Upper lobe of right lung (tissue), 1 donor: ENCODE results near the gene FOSL2. TPM values are rescaled to one million over a fixed set of nuclear protein-coding genes. Genes with fewer than 3 reads are reported as not detected.
A peak's percentile ranks its signal among the peaks of the same experiment; 100 is the strongest.

ENCODE experiments used
- ATAC-seq: fragments of 200-7000 bp; cut with Tn5 transposase; one replicate; pipeline ENCODE4 v1.9.1; 2020; ENCODE audit warnings: mild to moderate bottlenecking, moderate library complexity
- DNase-seq: peaks from one replicate; pipeline ENCODE4 v3.0.0-alpha.2; 2020
- H3K27ac ChIP-seq: fragments of 200-600 bp; one replicate; pipeline ENCODE4 v1.8.0; 2022
- H3K27me3 ChIP-seq: fragments of 200-600 bp; one replicate; pipeline ENCODE4 v1.8.0; 2022; ENCODE audit warnings: mild to moderate bottlenecking
- H3K36me3 ChIP-seq: fragments of 200-600 bp; one replicate; pipeline ENCODE4 v1.8.0; 2022
- H3K4me1 ChIP-seq: fragments of 200-600 bp; one replicate; pipeline ENCODE4 v1.8.0; 2022
- H3K4me3 ChIP-seq: fragments of 200-600 bp; one replicate; pipeline ENCODE4 v1.8.0; 2022; ENCODE audit warnings: mild to moderate bottlenecking
- H3K9me3 ChIP-seq: fragments of 200-600 bp; one replicate; pipeline ENCODE4 v1.8.0; 2022
- intact Hi-C: fragments of 100-400 bp; cut with DNase I; formaldehyde crosslinking; loops from one replicate; pipeline ENCODE4 v1.11.0; 2022
- total RNA-seq: library from RNA; stranded (reverse); fragmentation: NEBNext Ultra II Directional; extraction: Animal tissue kit (Norgen Biotek cat#: 25700); gene quantifications from one replicate; pipeline ENCODE4 v1.2.1, GENCODE V29; 2021
- TF ChIP-seq, protein P1 (sequence below): fragments of 200-600 bp; IDR thresholded peaks from one replicate; pipeline ENCODE4 v1.8.0; 2022; ENCODE audit warnings: antibody characterized with exemption
- donor health status: DM: no; HTN: yes; CAD: no; lungs with severe emphysema.

The FOSL2 gene
- total RNA-seq, 1 donor from 2014 or later, result 123 TPM

GRCh38 chr2:28393114-28393836 lies 617 bp downstream of the FOSL2 start:
- H3K27me3 ChIP-seq, result no peaks in the 10 kb centered on the region
- peaks cover 7% of the 10 kb centered on the region for H3K36me3 ChIP-seq
- intact Hi-C loops, result no loop called here
- H3K27ac ChIP-seq, result peak overlapping the region; percentile 99
- peak overlapping the region; percentile 95 for H3K4me3 ChIP-seq
- H3K4me1 ChIP-seq, result peaks cover 15% of the 10 kb centered on the region
- peak; percentile 87 for DNase-seq
- H3K9me3 ChIP-seq, result no peaks in the 10 kb centered on the region
- ATAC-seq, result peak; percentile 19
- TF ChIP-seq, protein P1, sequence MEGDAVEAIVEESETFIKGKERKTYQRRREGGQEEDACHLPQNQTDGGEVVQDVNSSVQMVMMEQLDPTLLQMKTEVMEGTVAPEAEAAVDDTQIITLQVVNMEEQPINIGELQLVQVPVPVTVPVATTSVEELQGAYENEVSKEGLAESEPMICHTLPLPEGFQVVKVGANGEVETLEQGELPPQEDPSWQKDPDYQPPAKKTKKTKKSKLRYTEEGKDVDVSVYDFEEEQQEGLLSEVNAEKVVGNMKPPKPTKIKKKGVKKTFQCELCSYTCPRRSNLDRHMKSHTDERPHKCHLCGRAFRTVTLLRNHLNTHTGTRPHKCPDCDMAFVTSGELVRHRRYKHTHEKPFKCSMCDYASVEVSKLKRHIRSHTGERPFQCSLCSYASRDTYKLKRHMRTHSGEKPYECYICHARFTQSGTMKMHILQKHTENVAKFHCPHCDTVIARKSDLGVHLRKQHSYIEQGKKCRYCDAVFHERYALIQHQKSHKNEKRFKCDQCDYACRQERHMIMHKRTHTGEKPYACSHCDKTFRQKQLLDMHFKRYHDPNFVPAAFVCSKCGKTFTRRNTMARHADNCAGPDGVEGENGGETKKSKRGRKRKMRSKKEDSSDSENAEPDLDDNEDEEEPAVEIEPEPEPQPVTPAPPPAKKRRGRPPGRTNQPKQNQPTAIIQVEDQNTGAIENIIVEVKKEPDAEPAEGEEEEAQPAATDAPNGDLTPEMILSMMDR, result no peak

DNA sequence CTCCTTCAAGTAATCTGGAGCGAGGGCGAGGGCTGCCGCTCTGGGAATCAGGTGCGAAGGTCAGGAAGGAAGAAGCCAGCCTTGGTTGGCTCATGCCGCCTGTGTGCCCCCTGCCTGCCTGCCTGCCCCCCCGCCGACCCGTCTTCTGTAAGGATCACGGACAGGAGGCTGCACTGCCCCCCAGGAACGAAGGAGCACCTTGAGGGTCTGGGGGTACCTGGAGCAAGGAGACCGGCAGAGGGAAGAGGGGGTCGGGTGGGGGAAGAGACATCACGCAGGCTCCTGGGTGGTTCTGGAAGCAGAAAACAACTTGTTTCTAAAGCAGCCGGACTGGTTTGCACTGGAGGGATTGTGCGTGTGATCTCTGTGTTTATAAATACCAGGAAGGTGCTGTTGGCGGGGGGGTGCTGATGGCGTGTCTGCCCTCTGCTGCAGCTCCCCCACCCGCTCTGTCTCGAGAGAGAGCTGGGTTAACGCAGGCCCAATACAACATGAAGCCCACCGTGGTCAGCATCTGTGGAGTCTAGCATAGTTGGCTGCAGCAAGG lies 1.7 kb downstream of the FOSL2 start:
- intact Hi-C loops, result no loop called here
- Histone ChIP-seq H3K9me3 (no peaks in the 10 kb centered on the region), H3K36me3 (peaks cover 7% of the 10 kb centered on the region), H3K4me1 (peaks cover 26% of the 10 kb centered on the region), H3K4me3 (peak overlapping the region; percentile 95), H3K27ac (peak overlapping the region; percentile 99), H3K27me3 (no peaks in the 10 kb centered on the region)
- DNase-seq (peak; percentile 74), ATAC-seq (no peak)
- TF ChIP-seq, protein P1, result no peak

DNA sequence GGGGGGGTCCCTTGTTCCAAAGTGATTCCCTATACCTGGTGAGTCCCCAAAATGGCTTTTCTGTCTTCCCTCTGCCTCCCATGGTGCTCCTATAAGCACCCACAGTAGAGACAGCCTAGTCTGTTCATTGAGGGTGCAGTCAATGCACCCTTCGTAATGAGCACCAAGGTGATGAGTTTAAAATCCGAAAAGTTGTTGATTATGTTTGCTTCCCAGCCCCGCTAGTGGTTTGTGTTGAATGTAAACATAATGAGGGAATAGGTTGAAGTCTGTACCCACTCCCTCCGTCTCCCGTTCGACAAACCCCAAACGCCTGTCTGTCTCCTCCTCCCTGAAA lies 2.3 kb downstream of the FOSL2 start:
- H3K4me3 ChIP-seq, result peak overlapping the region; percentile 95
- no peak for DNase-seq
- peaks cover 31% of the 10 kb centered on the region for H3K4me1 ChIP-seq
- intact Hi-C loops, result no loop called here
- no peaks in the 10 kb centered on the region for H3K9me3 ChIP-seq
- H3K36me3 ChIP-seq, result peaks cover 7% of the 10 kb centered on the region
- H3K27me3 ChIP-seq, result no peaks in the 10 kb centered on the region
- TF ChIP-seq, protein P1, result no peak
- peak overlapping the region; percentile 99 for H3K27ac ChIP-seq
- ATAC-seq, result no peak

DNA sequence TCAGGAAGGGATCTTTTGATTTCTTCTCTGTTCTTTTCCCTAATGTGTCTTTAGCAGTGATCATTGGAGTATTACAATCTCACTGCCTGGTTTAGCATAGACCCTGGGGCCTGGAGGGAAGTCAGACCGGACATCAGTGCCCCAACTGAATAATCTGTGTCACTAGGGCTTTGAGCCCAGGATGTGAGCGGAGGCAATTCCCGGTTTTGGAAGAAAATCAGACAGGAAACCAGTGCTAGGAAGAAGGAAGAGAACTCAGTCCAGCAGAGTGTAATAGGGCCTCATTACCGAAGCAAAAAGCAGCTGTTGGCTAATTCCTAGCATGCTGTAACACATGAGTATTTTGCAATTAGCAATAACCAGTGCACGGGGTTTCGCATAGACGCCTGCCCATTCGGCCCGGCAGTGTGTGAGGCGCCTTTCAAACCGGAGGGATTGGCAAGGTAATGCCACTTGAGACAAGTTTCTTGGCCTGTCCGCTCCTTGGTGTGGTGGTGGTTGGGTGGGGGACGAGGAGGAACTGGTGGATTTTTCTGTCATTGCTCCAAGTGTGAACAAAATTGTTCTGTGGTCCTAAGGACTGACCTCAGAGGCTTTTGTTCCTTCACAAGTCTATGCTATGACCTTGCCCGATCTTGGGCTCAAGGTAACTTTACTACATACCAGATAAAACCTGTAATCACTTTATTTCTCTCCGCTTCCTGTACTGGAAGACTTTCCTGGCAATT lies 2.8 kb downstream of the FOSL2 start:
- TF ChIP-seq, protein P1, result no peak
- Histone ChIP-seq H3K27me3 (no peaks in the 10 kb centered on the region), H3K4me1 (peaks cover 36% of the 10 kb centered on the region), H3K27ac (peak overlapping the region; percentile 99), H3K36me3 (peaks cover 7% of the 10 kb centered on the region), H3K4me3 (peak overlapping the region; percentile 95), H3K9me3 (no peaks in the 10 kb centered on the region)
- intact Hi-C loops, result no loop called here
- peak; percentile 2 for ATAC-seq
- peak; percentile 83 for DNase-seq

- peak overlapping the region; percentile 95 for H3K4me3 ChIP-seq
- H3K27me3 ChIP-seq, result no peaks in the 10 kb centered on the region
- ATAC-seq (no peak), DNase-seq (no peak)
- H3K27ac ChIP-seq, result peak overlapping the region; percentile 75
- peaks cover 20% of the 10 kb centered on the region for H3K36me3 ChIP-seq
- H3K9me3 ChIP-seq, result no peaks in the 10 kb centered on the region
- TF ChIP-seq, protein P1, result no peak
- H3K4me1 ChIP-seq, result peaks cover 51% of the 10 kb centered on the region
- intact Hi-C loops, result no loop called here
These were observed 4.4 kb downstream of the FOSL2 start for GRCh38 chr2:28397043-28397381.
